Activated T-cell treated with anti-CD3 and anti-CD28 coated beads, Interleukin-2, amount 50 U/mL, for 1 hour (primary cell): ENCODE measurements around the gene HNRNPF.

ENCODE experiments used
- DNase-seq: peaks from one replicate; pipeline ENCODE4 v3.0.0-alpha.2; 2020

The HNRNPF gene

DNA sequence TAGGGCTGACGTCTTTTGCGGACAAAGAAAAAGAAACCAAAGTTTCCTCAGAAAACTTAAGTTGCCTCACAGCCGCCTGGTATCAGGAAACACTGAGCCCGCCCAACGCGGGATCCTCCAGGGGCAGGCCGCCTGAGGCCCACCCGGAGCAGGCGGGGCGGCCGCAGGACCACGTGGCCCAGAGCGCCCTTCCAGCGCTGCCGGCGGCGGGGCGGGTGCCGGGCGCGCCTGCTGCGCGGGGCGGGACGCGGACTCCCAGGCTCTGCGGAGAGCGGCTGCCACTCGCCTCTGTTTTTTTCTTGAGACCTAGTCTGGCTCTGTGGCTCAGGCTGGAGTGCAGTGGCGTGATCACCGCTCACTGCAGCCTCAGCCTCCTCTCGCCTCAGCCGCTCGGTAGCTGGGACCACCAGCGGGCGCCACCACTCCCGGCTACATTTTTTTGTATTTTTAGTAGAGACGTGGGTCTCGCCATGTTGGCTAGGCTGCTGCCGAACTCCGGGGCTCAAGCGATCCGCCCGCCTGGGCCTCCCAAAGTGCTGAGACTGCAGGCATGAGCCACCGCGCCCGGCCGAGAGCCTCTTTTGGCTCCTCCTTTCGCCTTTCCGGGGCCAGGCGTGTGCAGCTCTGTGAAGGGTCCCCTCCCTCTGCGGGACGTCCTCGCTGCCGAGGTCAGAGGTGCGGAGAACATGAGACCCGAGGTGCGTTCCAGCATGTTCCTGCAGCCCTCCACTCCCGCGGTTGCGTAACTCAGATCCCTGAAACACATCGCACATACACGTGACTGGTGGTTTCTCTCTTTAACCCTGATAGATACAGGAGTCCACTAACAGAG lies 11.6 kb upstream of the HNRNPF start:
- peak; percentile 86 for DNase-seq

GRCh38 chr10:43419997-43420368 lies 11.0 kb upstream of the HNRNPF start:
- DNase-seq: no peak

GRCh38 chr10:43417950-43418768 lies 9.2 kb upstream of the HNRNPF start:
- DNase-seq: peak; percentile 47

DNA sequence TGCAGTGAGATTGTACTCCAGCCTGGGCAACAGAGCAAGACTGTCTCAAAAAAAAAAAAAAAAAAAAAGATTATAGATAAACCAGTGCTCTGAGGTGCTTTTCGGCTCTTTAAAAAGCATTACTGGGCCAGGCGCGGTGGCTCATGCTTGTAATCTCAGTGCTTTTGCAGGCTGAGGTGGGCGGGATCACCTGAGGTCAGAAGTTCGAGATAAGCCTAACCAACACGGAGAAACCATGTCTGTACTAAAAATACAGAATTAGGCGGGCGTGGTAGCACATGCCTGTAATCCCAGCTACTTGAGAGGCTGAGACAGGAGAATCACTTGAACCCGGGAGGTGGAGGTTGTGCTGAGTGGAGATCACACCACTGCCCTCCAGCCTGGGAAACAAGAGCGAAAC lies 6.6 kb upstream of the HNRNPF start:
- no peak for DNase-seq

GRCh38 chr10:43411536-43411935 lies 2.5 kb upstream of the HNRNPF start:
- DNase-seq: no peak

DNA sequence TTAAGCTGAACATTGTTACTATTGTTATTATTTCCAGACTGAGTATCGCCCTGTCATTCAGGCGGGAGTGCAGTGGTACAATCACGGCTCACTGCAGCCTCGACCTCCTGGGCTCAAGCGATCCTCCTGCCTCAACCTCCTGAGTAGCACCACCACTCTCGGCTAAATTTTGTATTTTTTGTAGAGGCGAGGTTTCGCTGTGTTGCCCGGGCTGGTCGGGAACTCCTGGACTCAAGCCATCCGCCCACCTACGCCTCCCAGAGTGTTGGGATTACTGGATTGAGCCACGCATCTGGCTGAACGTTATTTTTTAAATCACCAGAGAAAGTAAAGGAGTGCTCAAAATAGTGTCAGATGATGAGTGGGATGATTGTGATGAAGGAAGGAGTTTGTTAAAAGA lies 1.4 kb upstream of the HNRNPF start:
- no peak for DNase-seq

DNA sequence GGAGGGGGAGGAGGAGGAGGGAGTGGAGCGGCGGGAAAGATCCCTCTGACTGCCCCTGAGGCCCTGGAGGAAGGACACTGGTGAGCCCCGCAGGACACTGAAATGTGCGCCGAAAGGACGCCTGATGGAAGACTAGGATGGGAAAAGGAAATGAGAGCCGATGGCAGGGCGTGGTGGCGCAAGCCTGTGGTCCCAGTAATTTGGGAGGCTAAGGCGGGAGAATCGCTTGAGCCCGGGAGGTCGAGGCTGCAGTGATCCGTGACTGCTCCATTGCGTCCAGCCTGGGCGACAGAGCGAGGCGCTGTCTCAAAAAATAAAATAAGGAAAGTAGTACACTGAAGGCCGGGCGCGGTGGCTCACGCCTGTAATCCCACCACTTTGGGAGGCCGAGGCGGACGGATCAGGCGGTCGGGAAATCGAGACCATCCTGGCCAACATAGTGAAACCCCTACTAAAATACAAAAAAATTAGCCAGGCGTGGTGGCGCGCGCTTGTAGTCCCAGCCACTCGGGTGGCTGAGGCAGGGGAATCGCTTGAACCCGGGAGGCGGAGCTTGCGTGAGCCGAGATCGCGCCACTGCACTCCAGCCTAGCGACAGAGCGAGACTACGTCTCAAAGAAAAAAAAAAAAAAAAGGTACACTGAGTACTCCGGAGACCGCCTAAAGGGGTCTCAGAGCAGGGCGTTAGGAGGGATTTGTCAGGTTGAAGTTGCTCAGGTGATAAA lies 561 bp upstream of the HNRNPF start:
- DNase-seq: peak; percentile 72

- no peak for DNase-seq
Measured at GRCh38 chr10:43408331-43408709, 666 bp downstream of the HNRNPF start.

- DNase-seq: peak; percentile 80
Measured at GRCh38 chr10:43407576-43408330, 1.2 kb downstream of the HNRNPF start.

GRCh38 chr10:43407148-43407575 lies 1.8 kb downstream of the HNRNPF start:
- DNase-seq: peak; percentile 68

- DNase-seq: no peak
Measured at GRCh38 chr10:43404704-43405084, 4.3 kb downstream of the HNRNPF start.

GRCh38 chr10:43403911-43404703 lies 4.9 kb downstream of the HNRNPF start:
- no peak for DNase-seq

DNA sequence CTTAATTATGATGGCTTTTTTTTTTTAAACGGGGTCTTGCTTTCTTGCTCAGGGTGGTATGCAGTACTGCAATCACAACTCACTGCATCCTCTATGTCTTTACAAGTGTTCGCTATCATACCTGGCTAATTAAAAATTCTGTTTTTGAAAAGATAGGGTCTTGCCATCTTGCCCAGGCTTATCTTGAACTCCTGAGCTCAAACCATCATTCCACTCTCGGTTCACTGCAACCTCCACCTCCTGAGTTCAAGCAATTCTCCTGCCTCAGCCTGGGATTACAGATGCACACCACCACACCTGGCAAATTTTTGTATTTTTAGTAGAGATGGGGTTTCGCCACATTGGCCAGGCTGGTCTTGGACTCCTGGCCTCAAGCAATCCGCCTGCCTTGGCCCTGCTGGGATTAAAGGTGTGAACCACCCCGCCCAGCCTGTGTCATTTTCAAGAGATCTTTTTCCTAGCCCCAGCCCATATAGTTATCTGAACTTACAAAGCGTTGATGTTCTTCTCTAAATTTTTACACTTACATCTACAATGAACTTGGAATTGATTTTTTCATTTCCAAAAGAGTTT lies 6.0 kb downstream of the HNRNPF start:
- DNase-seq: no peak

- DNase-seq: no peak
Measured at GRCh38 chr10:43402176-43402575, 6.8 kb downstream of the HNRNPF start.

- no peak for DNase-seq
Measured at GRCh38 chr10:43401627-43402026, 7.4 kb downstream of the HNRNPF start.

DNA sequence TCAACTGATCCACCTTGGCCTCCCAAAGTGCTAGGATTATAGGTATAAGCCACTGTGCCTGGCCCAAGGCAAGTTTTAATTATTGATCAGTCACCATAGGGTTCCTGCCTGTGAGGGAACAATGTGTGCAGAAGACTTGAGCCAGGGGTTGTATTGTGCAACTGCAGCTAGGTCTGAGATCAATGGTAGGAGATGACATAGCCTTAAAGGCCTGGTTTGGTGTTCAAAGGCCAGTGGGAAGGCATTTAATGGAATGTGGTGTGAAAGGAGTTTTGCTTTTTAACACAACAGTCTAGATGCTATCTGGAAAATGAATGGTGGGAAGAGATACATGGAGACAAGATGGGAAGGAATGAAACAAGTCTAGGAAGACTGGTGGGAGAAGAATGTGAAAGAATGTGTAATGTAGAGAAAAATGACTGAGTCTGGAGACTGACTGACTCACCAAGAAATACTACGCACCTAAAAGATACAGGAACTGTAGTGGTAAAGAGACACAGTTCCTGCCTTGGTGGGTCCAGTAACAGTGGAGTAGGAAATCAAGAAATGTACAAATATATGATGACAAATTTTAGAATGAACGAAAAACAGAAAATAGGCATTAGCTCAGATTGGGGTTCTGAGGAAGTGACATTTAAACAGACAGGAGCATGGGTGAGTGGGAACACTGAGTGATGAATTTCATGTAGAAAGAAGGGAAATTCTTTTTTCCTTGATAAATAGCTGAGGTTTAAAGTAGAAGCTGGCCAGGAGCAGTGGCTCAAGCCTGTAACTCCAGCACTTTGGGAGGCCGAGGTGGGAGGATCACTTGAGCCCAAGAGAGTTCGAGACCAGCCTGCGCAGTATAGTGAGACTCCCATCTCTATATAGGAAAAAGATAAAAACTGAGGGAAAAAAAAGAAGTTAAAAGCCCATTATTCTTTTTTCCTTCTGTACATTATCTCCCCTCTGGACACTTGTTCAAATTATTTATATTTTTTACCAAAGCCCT lies 9.4 kb downstream of the HNRNPF start:
- DNase-seq: peak; percentile 13

DNA sequence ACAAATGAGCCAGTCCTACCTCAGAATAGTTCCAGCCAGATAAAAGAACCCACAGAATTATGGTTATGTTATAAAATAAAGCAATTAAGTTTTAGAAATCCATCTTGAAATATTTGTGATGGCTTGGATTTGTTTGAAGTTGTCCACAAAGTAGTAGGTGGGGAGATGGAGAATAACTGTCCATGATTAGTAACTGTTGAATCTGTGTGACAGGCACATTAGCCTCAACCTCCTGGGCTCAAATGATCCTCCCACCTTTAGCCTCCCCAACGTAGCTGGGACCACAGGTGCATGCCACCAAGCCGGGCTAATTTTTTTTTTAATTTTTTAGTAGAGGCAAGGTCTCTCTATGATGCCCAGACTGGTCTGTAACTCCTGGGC lies 10.1 kb downstream of the HNRNPF start:
- no peak for DNase-seq

- peak; percentile 73 for DNase-seq
Measured at GRCh38 chr10:43396928-43397624, 11.9 kb downstream of the HNRNPF start.

DNA sequence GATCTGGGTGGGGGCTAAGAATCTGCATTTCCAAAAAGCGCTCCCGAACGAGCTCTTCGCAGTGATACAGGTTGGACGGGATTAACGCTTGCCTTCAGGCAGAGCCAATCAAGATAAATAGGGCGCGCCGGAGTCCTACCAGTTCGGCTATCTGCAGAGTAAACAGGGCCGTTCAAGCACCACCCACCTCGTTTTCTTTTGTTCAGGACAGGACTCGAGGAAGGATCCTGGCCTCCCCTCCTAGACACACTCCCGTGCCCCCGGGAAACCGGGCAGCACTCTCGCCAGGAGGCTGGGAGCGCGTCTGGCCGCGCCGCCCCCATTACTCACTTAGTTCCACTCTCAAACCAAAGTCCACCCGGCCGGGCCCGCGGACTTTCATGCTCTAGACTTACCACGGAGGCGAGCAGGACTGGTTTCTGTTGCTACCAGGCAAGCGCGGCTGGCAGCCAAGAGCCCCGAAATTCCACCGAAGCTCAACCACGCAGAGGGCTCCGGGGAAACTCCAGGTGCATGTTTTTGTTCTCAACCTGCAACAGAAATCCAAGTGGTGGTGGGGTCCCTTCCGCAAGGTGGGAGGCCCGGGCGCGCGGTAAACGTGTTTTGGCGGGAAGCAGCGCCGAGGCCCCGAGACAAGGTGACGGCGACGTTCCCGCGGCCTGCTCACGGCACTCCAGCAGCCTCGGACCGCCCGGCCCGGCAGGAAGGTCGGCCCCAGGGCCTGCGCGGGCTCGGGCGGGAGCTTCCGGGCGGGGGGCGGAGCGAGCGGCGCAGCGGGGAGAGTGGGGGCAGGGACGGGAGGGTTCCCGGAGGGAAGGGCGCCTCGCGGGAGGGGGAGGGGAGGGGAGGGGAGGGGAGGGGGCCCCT lies 12.7 kb downstream of the HNRNPF start:
- peak; percentile 69 for DNase-seq
